Mucosa of stomach (tissue), 1 donor: ENCODE results near the gene SEMA4C.
A peak's percentile ranks its signal among the peaks of the same experiment; 100 is the strongest.

Experiments
- H3K27me3 ChIP-seq: one replicate; pipeline ENCODE4 v1.7.0; 2013; ENCODE audit warnings: mild to moderate bottlenecking, low read length; ENCODE audit not compliant: control insufficient read depth, insufficient read depth
- H3K36me3 ChIP-seq: one replicate; pipeline ENCODE4 v1.7.0; 2013; ENCODE audit warnings: low read length; ENCODE audit not compliant: control insufficient read depth, insufficient read depth
- H3K4me1 ChIP-seq: one replicate; pipeline ENCODE4 v1.7.0; 2013; ENCODE audit warnings: mild to moderate bottlenecking, low read length; ENCODE audit not compliant: control insufficient read depth, insufficient read depth
- H3K4me3 ChIP-seq: one replicate; pipeline ENCODE4 v1.7.0; 2013; ENCODE audit warnings: low read length
- H3K9ac ChIP-seq: one replicate; pipeline ENCODE4 v1.7.0; 2013; ENCODE audit warnings: mild to moderate bottlenecking, low read length, moderate library complexity
- H3K9me3 ChIP-seq: one replicate; pipeline ENCODE4 v1.7.0; 2013; ENCODE audit warnings: mild to moderate bottlenecking, low read length, moderate library complexity; ENCODE audit not compliant: control insufficient read depth
- donor health status: Pancreatic carcinoma.

SEMA4C gene

DNA sequence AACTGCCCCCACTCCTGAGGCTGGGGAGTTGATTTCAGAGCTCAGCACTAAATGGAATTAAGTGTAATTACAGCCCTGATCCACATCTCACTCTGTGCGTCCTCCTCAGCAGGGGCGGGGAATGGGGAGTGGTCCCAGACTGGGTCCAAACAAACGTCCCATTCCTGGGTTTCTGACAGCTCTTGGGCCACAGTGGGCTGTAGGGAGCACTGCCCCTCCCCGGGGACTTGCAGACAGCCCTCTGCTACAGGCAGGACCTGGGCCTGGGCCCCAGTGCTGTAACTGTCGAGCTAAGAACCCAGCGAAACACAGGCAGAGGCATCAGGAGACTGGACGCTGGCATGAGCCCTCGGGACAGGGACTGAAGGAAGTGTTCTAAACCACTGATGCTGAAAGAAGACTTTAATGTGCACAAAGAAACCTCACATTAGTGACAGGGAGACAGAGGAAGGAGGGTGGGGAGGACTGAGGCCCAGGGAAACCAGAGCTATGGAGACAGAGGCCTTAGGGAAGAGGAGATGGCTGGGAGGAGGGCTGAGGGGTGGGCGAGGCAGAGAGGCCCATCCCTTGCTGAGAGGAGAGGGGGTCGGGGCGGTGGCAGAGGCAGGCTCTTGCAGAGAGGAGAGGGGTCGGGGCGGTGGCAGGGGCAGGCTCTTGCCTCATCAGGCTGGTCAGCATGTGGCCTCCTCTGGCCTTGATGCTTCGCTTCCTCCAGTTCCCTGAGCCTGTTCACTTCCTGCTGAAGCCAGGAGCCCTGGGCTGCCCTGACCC lies 5.8 kb upstream of the SEMA4C start:
- no peaks in the 10 kb centered on the region for H3K36me3 ChIP-seq
- no peak overlapping the region for H3K9ac ChIP-seq
- H3K4me1 ChIP-seq = peaks cover 15% of the 10 kb centered on the region
- H3K9me3 ChIP-seq = no peaks in the 10 kb centered on the region
- peaks cover 3% of the 10 kb centered on the region for H3K27me3 ChIP-seq
- H3K4me3 ChIP-seq = no peak overlapping the region

DNA sequence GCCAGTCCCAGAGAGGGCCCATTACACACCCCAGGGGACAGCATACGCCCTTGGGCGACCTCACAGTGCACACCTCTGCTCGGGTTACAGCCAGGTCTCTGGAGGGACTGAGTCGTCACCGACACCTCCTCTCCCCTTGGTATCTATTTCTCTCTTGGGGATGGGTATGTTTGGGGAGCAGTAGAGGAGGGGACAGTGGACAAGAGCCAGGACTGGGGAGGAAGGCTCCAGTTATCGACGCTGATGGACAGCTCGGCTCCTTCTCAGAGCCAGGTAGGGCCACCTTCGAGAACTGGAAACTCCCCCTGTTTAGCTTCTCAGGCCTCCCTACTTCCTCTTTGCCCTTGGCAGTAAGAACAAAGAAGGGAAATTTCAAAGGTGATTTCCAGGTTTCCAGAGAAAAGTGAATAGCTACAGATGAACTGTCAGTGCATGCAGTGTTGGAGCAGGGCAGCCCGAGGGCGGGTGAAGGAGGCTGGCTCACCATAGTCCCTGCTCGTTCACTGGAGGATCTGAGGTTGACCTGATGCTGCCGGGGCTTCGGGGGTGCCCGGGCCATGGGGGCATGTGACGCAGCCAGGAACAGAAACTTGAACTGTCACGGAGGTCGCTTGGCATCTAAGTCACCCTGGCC lies 4.4 kb upstream of the SEMA4C start:
- Histone ChIP-seq H3K27me3 (peaks cover 7% of the 10 kb centered on the region), H3K9ac (no peak overlapping the region), H3K4me3 (no peak overlapping the region), H3K4me1 (peaks cover 18% of the 10 kb centered on the region), H3K36me3 (no peaks in the 10 kb centered on the region), H3K9me3 (no peaks in the 10 kb centered on the region)

DNA sequence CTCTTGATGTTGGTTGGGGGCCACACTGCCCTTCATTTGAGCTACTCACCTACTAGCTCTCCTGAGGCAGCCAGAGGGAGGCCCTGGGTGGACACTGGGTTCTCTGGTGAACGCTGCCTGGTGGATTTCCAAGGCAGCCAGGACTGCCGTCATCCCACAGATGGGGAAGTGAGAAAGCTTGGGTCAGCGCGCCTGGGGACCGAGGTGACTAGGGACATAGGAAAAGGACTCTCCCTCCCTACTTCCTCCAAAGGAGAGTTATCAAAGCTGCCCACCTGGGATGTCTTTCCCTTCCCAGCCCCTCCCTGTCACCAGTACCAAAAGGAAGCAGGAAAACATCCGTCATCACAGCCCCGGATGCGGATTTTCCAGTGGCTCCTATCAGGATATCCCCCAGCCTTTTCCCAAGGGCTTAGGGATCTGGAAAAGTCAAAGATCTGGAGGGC lies 3.8 kb upstream of the SEMA4C start:
- no peaks in the 10 kb centered on the region for H3K9me3 ChIP-seq
- peaks cover 11% of the 10 kb centered on the region for H3K27me3 ChIP-seq
- H3K36me3 ChIP-seq = no peaks in the 10 kb centered on the region
- peaks cover 18% of the 10 kb centered on the region for H3K4me1 ChIP-seq
- H3K9ac ChIP-seq = no peak overlapping the region
- H3K4me3 ChIP-seq = no peak overlapping the region

DNA sequence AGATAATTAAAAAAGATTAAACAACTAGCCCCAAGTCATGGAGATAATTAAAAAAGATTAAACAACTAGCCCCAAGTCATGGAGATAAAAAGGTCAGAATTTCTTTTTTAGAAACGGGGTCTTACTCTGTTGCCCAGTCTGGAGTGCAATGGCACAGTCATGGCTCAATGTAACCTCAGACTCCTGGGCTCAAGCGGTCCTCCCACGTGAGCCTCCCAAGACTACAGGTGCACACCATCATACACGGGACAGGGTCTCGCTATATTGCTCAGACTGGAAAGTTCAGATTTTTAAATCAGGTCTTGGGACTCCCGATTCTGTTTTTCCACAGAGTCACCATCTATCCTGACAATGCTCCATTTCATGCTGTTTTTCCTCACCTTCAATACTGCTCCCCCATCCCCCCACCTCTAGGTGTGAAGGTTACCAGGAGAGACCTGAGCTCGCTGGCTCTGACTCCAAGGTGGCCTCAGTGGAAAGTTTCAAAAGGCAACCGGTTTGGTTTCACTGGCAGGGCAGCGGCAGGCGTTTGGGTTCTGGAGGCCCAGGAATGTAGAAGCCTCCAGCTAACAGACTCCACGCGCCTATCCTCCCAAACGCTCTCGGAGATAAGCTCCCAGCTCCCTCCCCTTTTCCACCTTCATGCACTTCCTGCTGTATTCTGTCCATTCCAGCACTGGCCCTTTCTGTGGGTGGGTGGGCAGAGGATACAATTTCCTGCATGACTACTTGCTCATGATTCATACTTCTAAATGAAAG lies 2.9 kb upstream of the SEMA4C start:
- Histone ChIP-seq H3K36me3 (no peaks in the 10 kb centered on the region), H3K4me1 (peaks cover 24% of the 10 kb centered on the region), H3K4me3 (no peak overlapping the region), H3K9me3 (no peaks in the 10 kb centered on the region), H3K27me3 (peaks cover 12% of the 10 kb centered on the region), H3K9ac (no peak overlapping the region)

DNA sequence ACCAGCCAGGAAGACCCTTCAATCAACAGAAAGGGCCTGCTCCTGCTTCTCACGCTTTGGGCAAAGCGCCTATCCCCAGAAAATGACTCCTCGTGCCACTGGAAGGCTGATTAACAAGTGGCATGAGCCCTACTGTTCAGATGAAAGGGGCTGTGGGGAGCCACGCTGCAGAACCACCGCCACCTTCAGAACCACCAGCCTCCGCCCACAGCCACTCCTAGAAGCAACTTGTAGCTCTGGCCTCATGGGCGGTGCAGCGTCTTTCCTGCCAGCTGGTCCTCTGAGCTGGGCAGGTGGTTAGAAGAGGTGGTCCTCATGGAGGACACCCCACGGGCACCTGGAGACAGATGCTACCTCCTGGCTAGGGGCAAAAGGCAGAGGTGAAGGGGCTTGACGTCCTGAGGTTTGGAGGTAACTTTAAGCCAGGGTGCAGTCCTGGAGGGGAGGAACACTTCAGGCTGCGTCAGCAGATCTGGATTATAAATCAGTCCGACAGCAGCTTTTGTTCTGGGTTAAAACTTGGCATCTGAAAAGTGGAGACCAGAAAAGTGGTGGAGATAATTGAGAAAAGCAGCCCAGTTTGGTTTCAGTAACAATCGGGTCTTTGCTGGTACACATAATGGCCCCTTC lies 861 bp upstream of the SEMA4C start:
- Histone ChIP-seq H3K9ac (peak overlapping the region; percentile 54), H3K4me1 (peaks cover 41% of the 10 kb centered on the region)

DNA sequence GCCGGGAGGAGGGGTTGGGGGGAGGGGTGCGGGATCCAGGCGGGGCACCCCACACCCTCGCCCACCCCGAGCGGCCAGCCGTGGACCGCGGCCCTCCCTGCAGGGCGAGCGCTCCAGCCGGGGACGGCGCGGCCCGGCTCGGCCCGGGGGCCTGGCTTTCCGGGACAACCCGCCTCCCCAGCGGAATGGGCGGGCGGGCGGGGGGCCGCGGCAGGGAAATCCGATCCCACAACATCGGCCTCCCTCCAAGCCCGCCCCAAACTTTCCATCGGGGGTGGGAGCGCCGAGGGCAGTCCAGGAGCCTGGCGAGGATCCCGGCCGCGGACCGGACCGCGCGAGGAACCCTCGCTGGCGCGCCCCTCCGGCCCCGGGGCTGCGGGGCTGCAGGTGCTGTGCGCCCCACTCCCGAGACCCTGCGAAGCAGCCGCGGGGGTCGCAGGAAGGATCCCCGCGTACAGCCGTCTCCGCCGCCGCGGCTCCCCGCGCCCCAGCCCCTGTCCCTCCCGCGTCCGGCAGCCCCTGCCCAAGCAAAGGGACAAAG lies 529 bp downstream of the SEMA4C start:
- no peaks in the 10 kb centered on the region for H3K36me3 ChIP-seq
- peaks cover 12% of the 10 kb centered on the region for H3K27me3 ChIP-seq
- H3K4me1 ChIP-seq = peaks cover 36% of the 10 kb centered on the region
- peak overlapping the region; percentile 86 for H3K9ac ChIP-seq
- H3K9me3 ChIP-seq = no peaks in the 10 kb centered on the region
- no peak overlapping the region for H3K4me3 ChIP-seq

More for the DNA sequence above, 861 bp upstream of the SEMA4C start:
- Histone ChIP-seq H3K36me3 (no peaks in the 10 kb centered on the region), H3K9me3 (no peaks in the 10 kb centered on the region), H3K4me3 (no peak overlapping the region), H3K27me3 (peaks cover 12% of the 10 kb centered on the region)

DNA sequence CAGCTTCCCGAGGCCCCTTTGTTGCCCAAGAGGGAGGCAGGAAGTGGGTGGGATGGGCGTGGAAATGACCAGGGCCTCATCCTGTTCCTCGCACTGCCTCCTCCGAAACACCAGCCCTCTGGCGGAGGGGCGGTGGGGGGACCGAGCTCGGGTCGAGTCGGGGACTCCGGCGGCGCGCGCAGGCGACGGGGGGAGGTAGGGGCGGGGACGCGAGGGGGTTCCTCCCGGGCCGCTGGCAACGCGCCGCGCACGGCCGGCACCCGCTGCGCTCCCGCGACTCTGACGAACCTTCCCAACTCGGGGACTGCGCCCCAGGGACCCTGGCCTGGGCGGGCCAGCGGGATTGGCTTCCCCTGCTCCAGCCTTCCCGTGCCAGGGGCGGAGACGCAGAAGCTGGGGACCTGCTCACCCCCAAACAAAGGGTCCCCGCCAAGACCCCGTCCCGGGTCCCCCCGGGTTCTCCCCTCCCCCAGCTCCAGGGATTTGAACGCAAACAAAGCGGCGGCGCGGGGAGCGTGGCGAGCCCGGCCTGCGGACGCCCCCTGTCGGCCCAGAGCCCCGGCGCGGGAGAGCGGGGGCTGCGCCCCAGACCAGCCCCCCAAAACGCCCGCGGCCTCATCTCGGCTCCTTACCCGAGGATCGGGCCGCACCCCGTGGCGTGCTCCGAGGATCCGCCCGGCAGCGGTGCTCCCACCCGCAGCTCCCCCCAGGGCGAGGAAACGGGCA lies 1.2 kb downstream of the SEMA4C start:
- Histone ChIP-seq H3K36me3 (no peaks in the 10 kb centered on the region), H3K4me1 (peaks cover 30% of the 10 kb centered on the region), H3K9me3 (no peaks in the 10 kb centered on the region), H3K9ac (peak overlapping the region; percentile 86), H3K27me3 (peaks cover 12% of the 10 kb centered on the region), H3K4me3 (peak overlapping the region; percentile 34)

DNA sequence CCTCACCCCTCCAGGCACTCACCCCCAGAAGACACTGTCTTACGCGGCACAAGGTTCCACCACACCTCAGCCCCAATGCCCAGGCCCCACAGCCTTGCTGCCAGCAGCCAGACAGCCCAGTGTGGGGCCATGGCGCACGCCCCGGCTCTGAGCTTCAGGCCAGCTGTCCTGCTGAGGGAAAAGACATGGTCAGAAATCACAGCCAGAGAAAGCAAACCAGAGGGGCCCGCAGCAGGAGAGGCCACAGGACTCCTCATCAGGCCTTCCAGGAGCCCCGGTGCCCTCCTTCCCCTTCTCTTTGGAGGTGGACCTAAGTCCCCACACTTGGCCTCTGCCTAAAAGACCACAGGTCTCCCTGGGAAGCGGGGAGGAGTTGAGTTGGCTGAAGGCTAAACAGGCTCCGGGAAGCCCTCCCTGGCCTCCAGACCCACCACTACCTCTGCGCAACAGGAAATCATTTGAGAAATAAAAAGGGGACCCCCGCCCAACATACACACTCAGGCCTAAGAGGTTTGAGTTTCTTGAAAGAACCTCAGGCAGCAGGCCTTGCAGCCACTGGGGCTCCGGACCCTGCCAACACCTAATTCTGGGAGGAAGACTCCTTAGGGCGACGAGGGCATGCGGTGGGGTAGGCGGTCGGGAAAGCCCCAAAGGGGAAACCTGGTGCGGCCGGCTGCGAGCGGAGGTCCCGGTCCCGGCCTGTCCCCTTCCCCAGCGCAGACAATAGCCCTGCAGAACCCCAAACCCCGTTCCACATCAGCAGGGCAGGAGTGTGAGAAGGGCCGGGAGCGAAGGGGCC lies 1.9 kb downstream of the SEMA4C start:
- Histone ChIP-seq H3K4me1 (peaks cover 30% of the 10 kb centered on the region), H3K9ac (peak overlapping the region; percentile 86)

DNA sequence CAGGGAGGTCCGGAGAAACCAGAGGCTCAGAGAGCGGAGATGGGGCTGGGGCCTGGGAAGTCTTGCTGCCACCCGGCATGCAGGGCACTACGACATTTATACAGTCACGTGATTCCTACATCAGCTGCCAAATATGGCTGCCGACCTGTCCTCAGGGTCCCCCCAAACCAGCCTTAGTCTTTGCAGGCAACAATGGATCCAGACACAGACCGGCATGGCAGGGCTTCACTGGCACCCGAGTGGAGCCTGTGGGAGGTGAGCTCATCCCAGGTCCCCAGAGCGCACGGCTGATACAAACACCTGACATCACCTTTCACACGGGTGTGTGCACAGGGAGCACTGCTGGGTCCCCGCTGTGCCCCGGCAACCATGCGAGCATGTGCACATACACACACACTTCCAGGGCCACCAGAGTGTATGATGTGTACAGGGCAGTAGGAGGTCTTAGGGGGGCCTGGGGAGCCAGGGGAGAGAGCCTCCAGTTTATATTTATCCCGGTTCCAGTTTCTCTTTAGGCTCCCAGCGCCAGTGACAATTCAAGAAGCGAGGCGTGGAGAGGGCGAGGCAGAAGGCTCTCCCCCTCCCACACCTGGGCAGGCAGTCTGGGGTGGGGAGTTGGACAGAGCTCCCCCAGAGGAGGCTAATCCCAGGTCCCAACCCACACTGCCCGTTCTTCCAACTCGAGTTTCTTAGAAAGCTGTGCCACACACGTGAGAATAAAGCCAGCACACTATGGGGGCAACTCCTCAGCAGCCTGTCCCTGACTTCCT lies 2.7 kb downstream of the SEMA4C start:
- Histone ChIP-seq H3K36me3 (no peaks in the 10 kb centered on the region), H3K9ac (peak overlapping the region; percentile 86), H3K9me3 (no peaks in the 10 kb centered on the region), H3K27me3 (peaks cover 12% of the 10 kb centered on the region), H3K4me1 (peaks cover 30% of the 10 kb centered on the region), H3K4me3 (no peak overlapping the region)

More for the DNA sequence above, 1.9 kb downstream of the SEMA4C start:
- Histone ChIP-seq H3K4me3 (no peak overlapping the region), H3K36me3 (no peaks in the 10 kb centered on the region), H3K9me3 (no peaks in the 10 kb centered on the region), H3K27me3 (peaks cover 12% of the 10 kb centered on the region)

DNA sequence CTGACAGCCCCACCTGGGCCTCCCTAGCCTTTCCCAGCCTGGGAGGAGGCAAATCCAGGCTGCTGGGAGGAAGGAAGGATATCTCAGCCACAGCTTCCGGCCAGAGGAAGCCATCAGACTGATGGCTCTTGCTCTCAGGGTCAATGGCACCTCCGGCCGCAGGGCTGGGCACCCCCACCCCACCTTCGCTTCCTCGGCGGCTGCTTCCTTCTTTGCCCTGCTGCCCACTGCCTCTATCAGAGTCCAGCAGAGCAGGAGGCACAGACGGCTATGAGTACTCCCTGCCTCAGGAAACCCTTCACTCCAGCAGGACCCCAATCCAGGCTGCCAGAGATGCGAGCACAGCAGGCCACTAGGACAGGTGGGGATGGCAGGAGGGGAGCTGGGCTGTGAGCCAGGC lies 3.3 kb downstream of the SEMA4C start:
- Histone ChIP-seq H3K27me3 (peaks cover 12% of the 10 kb centered on the region), H3K9ac (no peak overlapping the region), H3K36me3 (no peaks in the 10 kb centered on the region), H3K9me3 (no peaks in the 10 kb centered on the region), H3K4me3 (no peak overlapping the region), H3K4me1 (peaks cover 30% of the 10 kb centered on the region)
